Astrocyte of the cerebellum (primary cell): ENCODE measurements around the gene CRYBG3.

Experiments
- DNase-seq: peaks from one replicate; pipeline ENCODE4 v3.0.0-alpha.2; 2011; ENCODE audit warnings: low read depth
- H3K4me3 ChIP-seq: 2 replicates; pipeline ENCODE4 v1.5.1; 2011; ENCODE audit warnings: mild to moderate bottlenecking, low read depth, low read length, moderate library complexity
- CTCF ChIP-seq: IDR thresholded peaks from 2 replicates; pipeline ENCODE4 v1.5.1; 2012; ENCODE audit warnings: low read length, low read depth, moderate library complexity, mild to moderate bottlenecking; ENCODE audit errors: missing control alignments
- in situ Hi-C: cut with HindIII; loops from 2 replicates; pipeline ENCODE4 v1.10.0; 2017; ENCODE audit warnings: low sequenced_read_pairs

CRYBG3 gene

DNA sequence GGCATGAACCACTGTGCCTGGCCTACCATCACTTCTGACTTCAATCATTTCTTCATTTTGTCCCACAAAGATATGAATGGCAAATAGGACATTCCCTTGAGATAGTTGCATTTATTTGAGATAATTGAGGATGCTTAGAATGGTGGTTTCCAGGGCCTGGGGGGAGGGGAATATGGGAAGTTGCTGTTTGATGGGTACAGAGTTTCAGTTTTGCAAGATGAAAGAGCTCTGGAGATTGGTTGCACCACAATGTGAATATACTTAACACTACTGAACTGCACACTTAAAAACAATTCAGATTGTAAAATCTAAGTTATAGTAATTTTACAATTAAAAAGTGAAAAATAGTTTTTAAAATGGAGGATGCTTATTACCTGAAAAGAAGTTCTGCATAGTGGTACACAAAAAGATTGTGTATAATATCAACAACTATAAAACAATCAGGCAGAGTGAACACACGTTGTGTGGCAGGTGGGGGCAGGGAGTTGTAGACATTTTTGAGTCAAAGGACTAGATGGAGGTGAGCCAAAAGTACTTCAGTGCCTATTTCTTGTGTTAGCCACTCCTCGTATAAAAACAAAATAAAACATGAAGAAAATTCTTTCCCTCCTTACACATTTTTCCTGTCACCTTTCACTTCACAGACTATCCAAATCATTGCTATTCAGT is 168.9 kb downstream of the CRYBG3 start:
- TF ChIP-seq CTCF = no peak
- no peak for DNase-seq
- in situ Hi-C loops = no loop called here
- no peak overlapping the region for H3K4me3 ChIP-seq

DNA sequence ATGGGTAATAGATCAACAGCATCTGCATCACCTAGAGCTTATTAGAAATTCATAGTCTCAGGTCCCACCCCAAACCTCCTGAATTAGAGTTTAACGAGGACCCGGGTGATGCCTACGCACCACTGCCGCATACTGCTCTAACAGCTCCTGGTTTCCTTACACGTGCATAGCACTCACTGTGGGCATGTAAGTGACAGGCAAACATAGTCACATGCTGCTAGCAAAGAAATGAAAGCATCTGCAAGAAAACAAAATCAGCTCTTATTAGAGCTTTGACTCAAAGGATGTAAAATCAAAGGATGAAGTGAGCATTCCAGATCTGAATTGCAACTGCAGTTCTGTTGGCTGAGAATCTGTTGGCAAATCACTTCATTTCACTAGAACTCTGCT is 169.5 kb downstream of the CRYBG3 start:
- no peak for DNase-seq
- H3K4me3 ChIP-seq = no peak overlapping the region
- in situ Hi-C loops = no loop called here
- no peak for TF ChIP-seq CTCF

DNA sequence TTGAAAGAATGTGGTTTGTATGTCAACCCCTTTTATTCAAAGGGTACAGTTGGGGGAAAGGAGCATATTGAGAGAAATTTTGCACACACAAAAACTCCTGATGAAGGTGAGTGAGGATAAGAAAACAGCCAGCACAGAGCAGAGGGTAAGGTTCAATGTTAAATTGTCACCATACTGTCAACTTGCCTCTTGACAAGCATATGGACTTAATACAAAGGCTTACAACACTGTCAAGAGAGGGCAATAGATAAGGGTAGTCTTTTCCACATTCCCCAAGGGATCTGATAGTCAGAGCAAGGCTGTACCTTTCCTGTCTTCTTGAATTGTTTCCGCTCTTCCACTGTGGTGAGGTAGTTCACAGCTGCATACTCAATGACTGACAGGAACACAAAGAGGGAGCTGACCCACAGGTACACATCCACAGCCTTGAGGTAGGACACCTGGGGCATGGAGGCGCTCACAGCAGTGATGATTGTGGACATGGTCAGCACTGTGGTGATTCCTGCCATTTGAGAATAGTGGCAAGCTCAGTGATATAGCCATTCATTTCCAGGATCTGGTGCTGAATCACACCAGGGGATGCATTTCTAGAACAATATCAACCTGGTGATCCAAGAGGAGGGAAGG is 170.8 kb downstream of the CRYBG3 start:
- no peak for DNase-seq
- no peak for TF ChIP-seq CTCF
- no peak overlapping the region for H3K4me3 ChIP-seq
- in situ Hi-C loops = no loop called here

- H3K4me3 ChIP-seq = no peak overlapping the region
- TF ChIP-seq CTCF = no peak
- DNase-seq = no peak
- in situ Hi-C loops = no loop called here
These were observed 171.7 kb downstream of the CRYBG3 start for GRCh38 chr3:97993526-97993925.

- H3K4me3 ChIP-seq = no peak overlapping the region
- in situ Hi-C loops = no loop called here
- DNase-seq = no peak
- no peak for TF ChIP-seq CTCF
These were observed 172.6 kb downstream of the CRYBG3 start for GRCh38 chr3:97994328-97994945.
